Measurements from ENCODE around the gene LCE4A.

LCE4A gene

DNA sequence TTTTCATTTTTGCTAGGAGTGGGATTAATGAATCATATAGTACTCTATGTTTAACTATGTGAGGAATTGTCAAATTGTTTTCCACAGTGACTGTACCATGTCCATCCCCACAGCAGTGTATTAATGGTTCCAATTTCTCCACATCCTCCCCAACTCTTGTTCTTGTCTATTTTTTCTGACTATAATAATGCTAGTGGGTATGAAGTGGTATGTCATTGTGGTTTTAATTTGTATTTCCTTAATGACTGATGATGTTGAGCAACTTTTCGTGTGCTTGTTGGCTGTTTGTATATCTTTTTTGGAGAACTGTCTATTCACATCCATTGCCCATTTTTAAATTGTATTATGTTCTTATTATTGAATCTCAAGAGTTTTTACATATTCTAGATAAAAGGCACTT, 39.9 kb downstream of the LCE4A start:
- no peak for DNase-seq

DNA sequence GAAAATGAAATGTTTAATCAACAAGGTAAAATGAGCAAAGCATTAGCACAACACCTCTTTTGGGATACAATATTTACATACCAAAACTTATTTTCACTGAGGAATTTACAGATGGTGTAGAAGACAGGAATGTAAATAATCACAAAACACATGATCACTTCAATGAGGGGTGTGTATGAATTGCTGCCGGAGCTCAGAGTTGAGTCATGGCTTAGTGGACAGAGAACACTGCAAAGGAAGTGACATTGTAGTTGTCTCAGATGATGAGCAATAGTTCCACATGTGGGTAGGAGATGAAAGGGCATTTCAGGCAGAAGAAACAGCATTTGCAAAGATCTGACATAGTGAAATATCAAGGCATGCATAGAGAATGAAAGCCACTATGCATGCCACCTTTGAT, 44.3 kb downstream of the LCE4A start:
- no peak for DNase-seq

GRCh38 chr1:152753586-152753985, 45.6 kb downstream of the LCE4A start:
- DNase-seq = no peak

DNA sequence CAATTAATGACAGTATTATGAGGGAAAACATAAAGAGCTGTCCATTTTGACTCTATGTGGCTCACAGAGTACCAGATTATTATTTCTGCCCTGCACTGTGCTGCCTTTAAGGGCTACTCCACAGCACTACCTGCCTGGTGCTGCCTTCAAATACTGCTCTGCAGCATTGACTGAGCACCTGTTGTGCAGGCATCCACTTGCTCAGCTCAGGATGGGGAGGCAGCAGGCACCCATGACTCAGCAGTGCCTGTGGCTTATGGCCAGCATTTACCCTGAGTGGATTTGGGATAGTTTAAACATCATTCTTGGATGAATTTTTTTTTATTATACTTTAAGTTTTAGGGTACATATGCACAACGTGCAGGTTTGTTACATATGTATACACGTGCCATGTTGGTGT, 48.9 kb downstream of the LCE4A start:
- no peak for DNase-seq

- DNase-seq = no peak
These were observed 49.8 kb downstream of the LCE4A start, which contains the start of gene KPRP for GRCh38 chr1:152757747-152758146. Gene KPRP (plus strand): TSS chr1:152758025. CDS start chr1:152759589, 1,564 bp downstream.

GRCh38 chr1:152758636-152759035, 50.7 kb downstream of the LCE4A start:
- DNase-seq = no peak
